ENCODE data around the gene KRT74.
A peak's percentile ranks its signal among the peaks of the same experiment; 100 is the strongest.

Gene KRT74

DNA sequence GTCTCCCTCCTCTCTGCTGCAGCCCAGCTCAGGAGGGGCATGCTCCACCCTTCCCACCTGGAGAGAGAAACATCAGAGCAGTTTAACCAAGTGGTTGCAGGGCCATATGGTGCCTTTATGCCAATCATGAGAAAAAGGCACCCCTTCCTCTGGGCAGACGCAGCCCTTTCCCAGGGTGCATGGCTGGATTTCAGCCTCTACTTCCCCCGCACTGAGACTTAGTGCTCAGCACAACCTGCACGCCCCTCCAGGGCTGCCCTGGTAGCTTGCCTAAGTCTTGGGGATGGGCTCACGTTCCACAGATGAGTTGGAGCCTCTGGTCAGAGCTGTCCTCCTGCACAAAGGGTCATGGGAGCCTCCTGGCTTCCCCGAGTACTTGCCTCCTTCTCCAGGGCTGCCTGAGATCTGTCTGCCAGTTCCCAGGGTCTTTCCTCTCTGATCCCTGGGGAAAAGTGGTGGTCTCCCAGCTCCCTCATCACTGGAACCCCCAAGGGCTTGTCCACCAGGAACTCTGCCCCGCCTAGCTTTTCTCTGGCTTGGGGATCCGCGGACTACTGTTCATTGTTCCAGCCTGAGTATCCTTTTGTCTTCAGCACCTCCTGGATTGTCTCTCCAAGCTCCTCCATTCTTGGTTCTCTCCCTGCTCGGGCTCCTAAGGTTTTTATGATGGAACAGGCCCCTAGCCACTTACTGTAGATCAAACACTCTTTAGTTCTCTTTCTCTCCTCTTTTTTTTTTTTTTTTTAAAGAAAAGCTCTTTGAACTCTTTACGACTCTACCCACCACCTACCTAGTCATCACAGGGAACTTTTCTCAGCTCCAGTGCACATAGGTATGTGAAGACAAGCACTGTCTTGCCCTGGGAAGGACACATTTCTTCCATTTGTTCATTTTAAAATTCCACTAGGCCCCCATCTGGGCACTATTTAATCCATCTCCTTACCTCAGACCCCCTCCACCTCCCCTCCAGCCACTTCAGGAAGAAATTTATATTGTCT is 6.1 kb upstream of the KRT74 start:
- Histone ChIP-seq H3K4me3 (no peak overlapping the region), H3K27ac (peak overlapping the region in 18 of 21 experiments; percentile 36 to 86 (median 66))

DNA sequence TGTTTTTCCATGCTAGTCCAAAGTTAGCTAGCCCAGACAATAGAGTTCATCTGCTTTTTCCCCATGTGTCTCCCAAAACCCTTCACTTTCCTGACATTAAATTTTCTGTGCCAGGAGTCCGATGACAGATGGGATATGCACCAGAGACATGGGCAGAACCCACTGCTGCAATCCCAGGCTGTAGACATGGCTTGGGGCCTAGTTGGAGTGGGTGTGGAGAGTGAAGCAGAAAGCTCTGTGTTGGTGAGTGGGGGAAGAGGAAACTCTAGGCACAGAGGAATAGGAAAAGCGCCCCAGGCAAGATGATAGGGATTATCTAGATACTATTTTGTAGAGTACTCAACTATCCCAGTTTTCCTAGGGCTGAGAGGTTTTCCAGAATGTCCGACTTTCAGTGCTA is 4.8 kb upstream of the KRT74 start:
- Histone ChIP-seq H3K27ac (peak overlapping the region in 10 of 21 experiments; percentile 4 to 55 (median 25)), H3K4me3 (no peak overlapping the region)

DNA sequence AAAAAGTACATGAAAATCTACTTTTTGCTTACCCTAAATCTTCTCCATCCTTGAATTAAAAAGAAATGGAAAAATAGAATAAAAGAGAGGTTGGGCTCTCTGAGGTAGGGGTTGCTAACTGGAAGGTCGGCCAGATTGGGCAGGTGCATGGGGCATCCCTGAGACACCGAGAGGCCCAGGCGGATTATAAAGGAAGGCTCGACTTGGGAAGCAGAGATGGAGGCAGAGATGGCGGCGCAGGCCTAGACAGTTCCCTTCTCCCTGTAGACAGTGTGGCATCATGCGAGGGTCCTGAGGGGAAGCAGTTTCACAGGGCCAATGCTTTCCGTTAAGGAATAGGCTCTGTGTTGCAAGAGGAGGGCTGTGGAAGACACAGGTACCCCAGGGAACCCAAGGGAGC is 3.7 kb upstream of the KRT74 start:
- H3K4me3 ChIP-seq: no peak overlapping the region
- no peak overlapping the region for H3K27ac ChIP-seq

DNA sequence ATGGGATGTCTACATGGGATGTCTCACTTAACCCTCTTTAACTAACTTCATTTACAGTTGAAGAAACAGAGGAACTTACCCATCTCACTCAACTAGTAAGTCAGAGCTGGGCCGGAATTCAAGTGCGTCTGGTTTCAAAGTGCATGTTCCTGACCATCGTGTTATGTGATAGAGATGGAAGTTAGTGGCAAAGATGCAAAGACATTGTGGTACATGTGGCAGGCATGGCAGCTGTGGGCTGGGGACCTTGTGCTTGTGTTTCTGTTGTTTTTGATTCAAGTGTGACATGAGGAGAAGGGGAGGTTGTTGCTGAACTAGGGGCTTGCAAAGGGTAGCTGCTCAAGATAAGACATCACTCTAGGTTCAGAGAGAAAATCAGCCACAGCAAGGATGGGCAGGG is 2.3 kb upstream of the KRT74 start:
- Histone ChIP-seq H3K27ac (no peak overlapping the region), H3K4me3 (no peak overlapping the region)

GRCh38 chr12:52575256-52575655 is 1.6 kb upstream of the KRT74 start:
- no peak overlapping the region for H3K4me3 ChIP-seq

GRCh38 chr12:52573306-52573705 is 337 bp downstream of the KRT74 start:
- no peak overlapping the region for H3K4me3 ChIP-seq
- no peak overlapping the region for H3K27ac ChIP-seq

More at GRCh38 chr12:52575256-52575655, 1.6 kb upstream of the KRT74 start:
- H3K27ac ChIP-seq: no peak overlapping the region

GRCh38 chr12:52570511-52570910 is 3.1 kb downstream of the KRT74 start:
- no peak overlapping the region for H3K27ac ChIP-seq
- H3K4me3 ChIP-seq: no peak overlapping the region

- H3K4me3 ChIP-seq: no peak overlapping the region
- H3K27ac ChIP-seq: no peak overlapping the region
Measured at GRCh38 chr12:52568111-52568510, 5.5 kb downstream of the KRT74 start.

- no peak overlapping the region for H3K27ac ChIP-seq
Measured at GRCh38 chr12:52566847-52567291, 6.8 kb downstream of the KRT74 start.

DNA sequence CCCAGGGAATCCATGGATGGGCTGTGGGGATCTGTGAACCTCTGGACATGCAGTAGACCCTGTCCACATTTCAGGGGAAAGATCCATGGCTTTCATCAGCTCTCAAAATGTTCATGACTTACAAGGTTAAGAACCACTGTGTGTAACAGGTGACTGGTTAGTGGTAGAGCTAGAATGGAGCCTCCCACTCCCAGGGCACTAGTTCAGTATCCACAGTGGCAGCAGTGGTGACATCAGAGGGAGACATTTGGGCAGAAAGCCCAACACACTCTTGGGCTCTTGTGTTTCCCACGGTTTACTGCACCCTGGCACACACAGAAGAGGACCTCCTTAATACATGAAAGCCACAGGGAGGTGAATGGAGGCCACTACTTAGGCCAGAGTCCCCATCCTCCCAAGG is 9.1 kb downstream of the KRT74 start:
- no peak overlapping the region for H3K27ac ChIP-seq
- H3K4me3 ChIP-seq: no peak overlapping the region

More at GRCh38 chr12:52566847-52567291, 6.8 kb downstream of the KRT74 start:
- H3K4me3 ChIP-seq: no peak overlapping the region

GRCh38 chr12:52561880-52562449 is 11.7 kb downstream of the KRT74 start:
- Histone ChIP-seq H3K4me3 (no peak overlapping the region), H3K27ac (no peak overlapping the region)

DNA sequence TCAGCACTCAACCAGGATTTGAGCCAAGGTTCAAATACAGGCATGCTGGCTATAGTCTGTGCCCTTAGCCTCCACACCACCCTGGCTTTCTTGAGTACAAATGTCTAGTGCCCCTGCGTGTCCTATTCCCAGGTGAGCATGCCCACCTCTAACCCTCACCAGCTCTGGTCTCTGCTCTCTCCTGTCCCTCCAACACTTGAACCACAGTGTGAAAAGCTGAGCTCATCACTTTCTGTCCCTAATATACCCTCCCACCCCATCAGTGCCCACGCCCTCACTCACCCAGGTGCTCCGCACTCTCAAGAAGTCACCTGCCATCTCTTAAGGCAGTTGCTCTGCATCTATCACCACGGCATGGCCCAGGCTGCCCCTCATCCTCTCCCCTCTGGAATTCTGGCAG is 13.7 kb downstream of the KRT74 start:
- no peak overlapping the region for H3K4me3 ChIP-seq
- H3K27ac ChIP-seq: no peak overlapping the region

DNA sequence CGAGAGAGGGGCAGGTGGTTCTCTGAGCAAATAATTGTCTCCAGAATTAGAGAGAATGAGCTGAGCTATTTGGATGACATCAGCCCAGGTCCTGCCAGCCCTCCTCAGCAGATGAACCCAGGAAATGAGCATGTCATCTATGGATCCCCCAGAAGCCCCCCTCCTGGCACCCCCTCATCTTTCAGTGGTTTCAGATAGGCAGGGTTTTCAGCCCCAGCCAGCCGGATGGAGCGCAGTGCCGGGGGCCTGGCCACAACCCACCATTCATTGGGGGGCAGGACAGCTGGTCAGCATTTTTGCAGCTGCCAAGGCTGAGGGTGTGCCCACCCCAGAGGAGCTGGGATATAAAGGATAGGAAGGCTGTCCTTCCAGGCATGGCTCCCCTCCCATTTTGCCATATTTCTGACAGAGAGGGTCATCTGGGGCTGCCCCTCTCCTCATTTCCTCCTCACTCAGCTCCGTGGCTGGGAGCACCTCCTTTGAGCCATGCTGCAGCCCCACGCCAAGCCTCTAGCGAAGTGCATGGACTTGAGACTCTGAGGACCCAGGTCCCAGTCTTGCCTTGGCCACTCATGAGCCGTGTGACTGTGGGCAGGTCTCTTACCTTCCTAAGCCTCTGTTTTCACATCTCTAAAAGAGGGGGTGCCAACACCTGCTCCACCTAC is 14.7 kb downstream of the KRT74 start:
- Histone ChIP-seq H3K27ac (no peak overlapping the region), H3K4me3 (no peak overlapping the region)

- Histone ChIP-seq H3K27ac (no peak overlapping the region), H3K4me3 (no peak overlapping the region)
Measured at GRCh38 chr12:52557476-52557875, 16.2 kb downstream of the KRT74 start.

- Histone ChIP-seq H3K4me3 (no peak overlapping the region), H3K27ac (no peak overlapping the region)
Measured at GRCh38 chr12:52555577-52555976, 18.1 kb downstream of the KRT74 start.

DNA sequence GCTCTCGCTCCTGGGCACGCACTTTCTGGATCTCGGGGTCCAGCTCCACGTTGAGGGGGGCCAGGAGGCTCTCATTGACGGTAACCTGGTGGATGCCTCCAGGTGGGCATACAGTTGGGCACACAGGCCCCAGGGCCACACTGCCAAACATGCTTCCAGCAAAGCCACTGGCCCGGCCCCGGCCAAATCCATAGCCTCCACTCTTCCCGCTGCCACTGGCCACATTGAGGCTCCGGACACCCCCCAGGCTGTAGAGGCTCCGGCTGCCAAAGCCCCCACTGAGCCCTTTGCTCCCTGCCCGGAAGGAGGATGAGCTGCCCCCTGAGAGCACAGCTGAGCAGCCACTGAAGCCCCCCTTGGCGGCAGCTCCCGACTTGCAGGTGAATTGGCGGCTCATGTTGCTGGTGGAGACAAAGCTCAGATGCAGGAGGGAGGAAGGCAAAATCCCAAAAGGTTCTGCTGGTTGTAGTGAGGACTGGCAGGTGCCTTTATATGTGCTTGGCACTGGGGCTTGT is 20.9 kb downstream of the KRT74 start, which contains the start of gene KRT71:
KRT71 (minus strand) TSS at position 465 of the 515 bp plus-strand sequence; CDS start at position 397, 68 bp downstream.
- no peak within 1 kb of the TSS for H3K4me3 ChIP-seq
- no peak within 1 kb of the TSS for H3K27ac ChIP-seq

DNA sequence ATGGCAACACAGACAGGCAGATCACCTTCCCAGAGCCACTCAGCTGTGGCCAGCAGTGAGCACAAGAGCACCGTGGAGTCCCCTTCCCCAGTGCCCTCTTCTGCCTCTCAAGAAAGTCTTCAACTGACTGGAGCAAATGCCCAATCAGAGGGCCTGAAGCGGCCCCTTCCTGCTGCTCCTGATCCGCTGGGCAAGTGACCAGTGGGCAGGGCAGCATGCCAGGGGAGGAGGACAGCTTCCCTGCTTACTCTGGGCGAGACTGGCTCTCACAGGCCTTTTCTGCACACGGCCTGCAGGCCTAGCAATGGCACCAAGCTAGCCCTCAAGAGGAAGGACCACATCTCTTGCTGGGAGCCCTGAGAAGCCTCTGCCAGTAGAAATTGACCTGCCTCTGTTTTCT is 21.6 kb downstream of the KRT74 start:
- Histone ChIP-seq H3K4me3 (no peak overlapping the region), H3K27ac (no peak overlapping the region)

DNA sequence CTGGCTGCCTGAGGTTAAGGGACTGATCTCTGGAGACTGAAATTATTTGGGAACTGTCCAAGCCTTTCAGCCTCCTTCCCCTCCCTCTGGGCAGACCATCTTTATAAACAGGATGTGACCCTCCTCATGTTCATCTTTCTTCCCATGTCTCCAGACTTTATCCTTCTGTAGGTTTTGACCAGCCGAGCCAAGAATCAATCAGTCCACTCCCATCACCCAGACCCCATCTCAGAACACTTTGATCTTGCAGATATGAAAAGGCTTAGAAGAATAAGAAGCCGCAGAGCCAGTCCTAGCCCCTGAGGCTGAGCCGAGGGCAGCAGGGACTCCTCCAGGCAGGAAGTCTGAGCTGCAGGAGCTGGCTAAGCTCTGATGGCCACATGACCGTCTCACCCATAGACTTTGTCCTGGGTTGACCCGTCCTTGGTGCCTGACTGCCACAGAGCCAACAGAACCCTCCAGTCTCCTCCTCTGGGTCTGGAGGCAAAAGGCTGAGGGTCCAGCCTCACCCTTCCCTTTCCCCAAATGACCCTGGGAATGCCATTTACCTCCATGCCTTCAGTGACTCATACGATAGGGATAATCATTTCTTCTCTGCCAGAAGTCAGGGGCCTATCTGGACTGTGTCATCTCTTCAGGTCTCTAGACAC is 22.3 kb downstream of the KRT74 start:
- Histone ChIP-seq H3K27ac (no peak overlapping the region), H3K4me3 (no peak overlapping the region)

DNA sequence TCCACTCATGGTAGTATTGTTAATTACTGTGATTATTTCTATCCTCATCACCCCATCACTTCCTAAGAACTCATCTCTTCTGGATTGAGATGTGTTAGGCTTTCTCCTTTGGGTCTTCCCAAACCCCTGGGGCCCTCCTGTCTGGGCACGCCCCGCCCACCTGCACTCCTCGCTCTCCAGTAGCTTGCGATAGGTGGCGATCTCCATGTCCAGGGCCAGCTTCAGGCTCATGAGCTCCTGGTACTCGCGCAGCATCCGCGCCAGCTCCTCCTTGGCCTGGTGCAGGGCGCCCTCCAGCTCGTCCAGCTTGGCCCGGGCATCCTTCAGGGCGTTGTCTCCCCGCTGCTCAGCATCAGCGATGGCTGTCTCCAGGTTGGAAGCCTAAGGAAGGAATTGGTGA is 27.5 kb downstream of the KRT74 start:
- H3K27ac ChIP-seq: no peak overlapping the region
- H3K4me3 ChIP-seq: no peak overlapping the region

All from skin epidermis (tissue), 12 donors.